IPS-20b (cell line): ENCODE measurements around the gene FOXP1.
A peak's percentile ranks its signal among the peaks of the same experiment; 100 is the strongest.

Experiments
- H3K27ac ChIP-seq: one replicate; pipeline ENCODE4 v1.5.1; 2013; ENCODE audit warnings: low read length
- H3K27me3 ChIP-seq: 2 replicates; pipeline ENCODE4 v1.6.1; 2013; ENCODE audit warnings: mild to moderate bottlenecking, low read length, inconsistent platforms; ENCODE audit not compliant: insufficient read depth
- H3K36me3 ChIP-seq: 2 replicates; pipeline ENCODE4 v1.6.1; 2013; ENCODE audit warnings: low read depth, mild to moderate bottlenecking, inconsistent platforms, low read length, moderate library complexity; ENCODE audit not compliant: insufficient read depth
- H3K4me1 ChIP-seq: 2 replicates; pipeline ENCODE4 v1.6.1; 2013; ENCODE audit warnings: mild to moderate bottlenecking, control low read depth, inconsistent platforms, low read length, moderate library complexity; ENCODE audit not compliant: insufficient read depth
- H3K4me3 ChIP-seq: 2 replicates; pipeline ENCODE4 v1.5.1; 2013; ENCODE audit warnings: mild to moderate bottlenecking, low read length, inconsistent platforms
- H3K9ac ChIP-seq: 2 replicates; pipeline ENCODE4 v1.6.1; 2013; ENCODE audit warnings: low read depth, mild to moderate bottlenecking, inconsistent platforms, low read length, moderate library complexity
- H3K9me3 ChIP-seq: 2 replicates; pipeline ENCODE4 v1.6.1; 2013; ENCODE audit warnings: mild to moderate bottlenecking, low read depth, low read length, inconsistent platforms; ENCODE audit not compliant: insufficient read depth

FOXP1 gene

GRCh38 chr3:71253169-71253568, 330.4 kb downstream of the FOXP1 start:
- H3K9ac ChIP-seq, result no peak overlapping the region
- no peaks in the 10 kb centered on the region for H3K9me3 ChIP-seq
- H3K4me1 ChIP-seq, result no peaks in the 10 kb centered on the region; the same call in none of the 2 replicates
- no peaks in the 10 kb centered on the region for H3K36me3 ChIP-seq
- H3K27ac ChIP-seq, result no peak overlapping the region
- H3K4me3 ChIP-seq, result no peak overlapping the region
- H3K27me3 ChIP-seq, result no peaks in the 10 kb centered on the region

- no peak overlapping the region for H3K9ac ChIP-seq
- no peak overlapping the region for H3K27ac ChIP-seq
- H3K9me3 ChIP-seq, result no peaks in the 10 kb centered on the region
- H3K36me3 ChIP-seq, result no peaks in the 10 kb centered on the region
- H3K4me3 ChIP-seq, result no peak overlapping the region
- H3K4me1 ChIP-seq, result peaks cover under 1% of the 10 kb centered on the region
- H3K27me3 ChIP-seq, result no peaks in the 10 kb centered on the region
These were observed 331.1 kb downstream of the FOXP1 start for GRCh38 chr3:71252466-71252865.

DNA sequence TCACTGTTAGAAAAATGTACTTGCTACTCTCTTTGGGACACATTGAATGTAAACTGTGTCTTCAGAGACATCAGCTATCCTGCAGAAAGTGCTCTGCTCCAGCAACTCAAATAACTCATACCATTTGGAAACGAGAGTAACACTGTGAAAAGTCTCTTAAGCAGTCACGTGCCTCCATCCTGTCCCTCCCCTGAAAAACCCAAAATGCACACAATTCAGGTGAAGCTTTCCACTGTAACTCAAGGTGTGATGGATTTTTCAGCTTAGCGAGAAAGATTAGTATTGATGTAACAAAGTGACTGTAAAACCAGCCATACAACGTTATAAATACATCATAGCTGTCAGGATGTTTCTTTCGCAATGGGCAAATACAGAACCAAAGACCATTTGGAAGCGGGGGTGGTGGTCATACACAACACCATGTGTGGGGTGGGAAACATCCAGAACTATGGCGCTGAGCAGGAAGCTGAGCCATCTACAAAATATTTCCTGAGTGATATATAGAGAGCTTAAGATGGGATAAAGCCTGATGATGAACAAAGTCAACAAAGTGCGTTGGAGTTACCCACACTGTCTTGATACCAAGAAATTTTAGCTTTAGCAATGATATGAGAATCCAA, 332.3 kb downstream of the FOXP1 start:
- H3K27ac ChIP-seq, result no peak overlapping the region
- H3K9me3 ChIP-seq, result no peaks in the 10 kb centered on the region
- no peak overlapping the region for H3K4me3 ChIP-seq
- H3K4me1 ChIP-seq, result peaks cover 11% of the 10 kb centered on the region
- H3K27me3 ChIP-seq, result no peaks in the 10 kb centered on the region
- H3K36me3 ChIP-seq, result no peaks in the 10 kb centered on the region
- H3K9ac ChIP-seq, result no peak overlapping the region

- no peak overlapping the region for H3K4me3 ChIP-seq
- H3K27ac ChIP-seq, result no peak overlapping the region
- H3K9ac ChIP-seq, result no peak overlapping the region
- no peaks in the 10 kb centered on the region for H3K36me3 ChIP-seq
- no peaks in the 10 kb centered on the region for H3K9me3 ChIP-seq
- no peaks in the 10 kb centered on the region for H3K27me3 ChIP-seq
- H3K4me1 ChIP-seq, result peaks cover 23% of the 10 kb centered on the region
These were observed 333.5 kb downstream of the FOXP1 start for GRCh38 chr3:71250026-71250425.

GRCh38 chr3:71247958-71248335, 335.6 kb downstream of the FOXP1 start:
- Histone ChIP-seq H3K36me3 (no peaks in the 10 kb centered on the region), H3K4me3 (no peak overlapping the region), H3K4me1 (peaks cover 44% of the 10 kb centered on the region), H3K27me3 (no peaks in the 10 kb centered on the region), H3K9ac (no peak overlapping the region), H3K27ac (no peak overlapping the region), H3K9me3 (no peaks in the 10 kb centered on the region)

- H3K27ac ChIP-seq, result no peak overlapping the region
- no peaks in the 10 kb centered on the region for H3K9me3 ChIP-seq
- H3K27me3 ChIP-seq, result no peaks in the 10 kb centered on the region
- peaks cover 47% of the 10 kb centered on the region for H3K4me1 ChIP-seq
- H3K36me3 ChIP-seq, result no peaks in the 10 kb centered on the region
- no peak overlapping the region; the same call in 1 of the 2 replicates for H3K9ac ChIP-seq
- no peak overlapping the region for H3K4me3 ChIP-seq
These were observed 336.1 kb downstream of the FOXP1 start for GRCh38 chr3:71247221-71247957.

DNA sequence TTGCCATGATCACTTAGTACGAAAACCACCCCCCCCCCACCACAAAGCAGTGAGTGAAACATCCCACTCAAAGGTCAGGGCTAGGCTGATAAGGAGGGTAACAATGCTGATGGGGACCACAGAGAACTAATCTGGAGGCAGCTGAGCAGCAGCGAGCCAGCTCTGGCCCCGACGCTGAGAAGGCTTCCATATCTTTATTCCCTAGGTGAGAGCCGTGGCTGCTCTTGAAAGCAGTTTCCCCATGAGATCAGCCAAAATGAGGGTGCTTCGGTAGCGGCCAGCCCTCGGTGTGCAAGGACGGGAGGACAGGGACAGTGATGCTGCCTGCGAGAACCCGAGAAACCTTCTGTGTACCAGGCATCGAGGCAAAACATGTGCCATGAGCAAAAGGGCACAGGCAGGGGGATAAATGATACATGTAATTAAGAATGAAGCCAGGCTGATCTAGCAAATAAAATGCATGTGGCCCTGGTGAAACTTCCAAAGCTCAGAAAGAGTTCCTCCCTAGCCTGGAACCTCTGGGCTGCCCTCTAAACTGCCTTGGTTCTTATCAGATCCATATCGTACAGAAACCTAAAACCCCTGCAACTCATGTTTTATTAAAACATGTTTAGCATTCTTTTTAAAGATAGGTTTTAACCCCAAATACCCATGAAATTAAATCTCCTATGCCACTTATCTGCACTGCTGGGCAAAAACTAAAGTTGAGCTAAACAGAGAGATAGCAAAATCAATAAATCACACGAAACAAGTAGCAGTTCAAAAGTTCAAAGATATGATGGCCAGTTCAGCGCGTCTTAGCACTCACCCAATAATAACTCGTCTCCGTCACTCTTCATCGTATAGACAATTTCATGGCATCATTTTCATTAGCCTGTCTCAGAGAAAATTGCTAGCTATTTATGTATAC, 337.3 kb downstream of the FOXP1 start:
- no peak overlapping the region for H3K27ac ChIP-seq
- peak overlapping the region; percentile 54; the same call in 1 of the 2 replicates for H3K9ac ChIP-seq
- H3K36me3 ChIP-seq, result no peaks in the 10 kb centered on the region
- H3K9me3 ChIP-seq, result no peaks in the 10 kb centered on the region
- H3K4me3 ChIP-seq, result no peak overlapping the region
- no peaks in the 10 kb centered on the region for H3K27me3 ChIP-seq
- H3K4me1 ChIP-seq, result peaks cover 59% of the 10 kb centered on the region

DNA sequence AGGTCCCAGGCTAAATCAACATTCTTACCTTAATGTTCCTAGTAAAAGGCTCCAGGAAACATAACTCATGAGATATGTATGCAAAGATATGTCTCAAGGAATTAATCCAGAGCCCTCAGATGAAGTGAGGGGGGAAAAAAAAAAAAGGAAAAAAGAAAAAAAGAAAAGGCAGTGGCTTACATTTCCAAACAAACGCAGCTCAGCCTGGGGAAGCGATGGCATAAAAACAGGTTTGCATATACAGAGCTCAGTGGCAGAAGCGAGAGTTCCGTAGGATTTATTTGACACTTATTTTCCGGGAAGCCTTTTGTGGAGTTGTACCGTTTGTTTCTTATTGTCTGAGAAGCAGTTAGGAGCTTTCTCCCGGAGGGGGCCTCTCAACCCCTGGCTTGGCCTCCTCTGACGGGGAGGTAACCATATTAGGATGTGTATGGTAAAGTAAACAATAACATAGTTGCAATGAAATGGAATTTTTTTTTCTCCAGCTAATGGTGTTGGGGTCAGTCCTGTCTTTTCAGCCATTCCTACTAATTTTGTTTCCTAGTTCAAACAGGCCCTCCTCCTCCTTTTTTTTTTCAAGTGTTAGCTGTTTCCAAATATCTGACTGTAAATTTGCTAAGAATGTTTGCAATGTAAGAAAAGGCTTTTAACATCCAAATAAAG, 338.6 kb downstream of the FOXP1 start:
- peaks cover 60% of the 10 kb centered on the region for H3K4me1 ChIP-seq
- H3K9ac ChIP-seq, result peak overlapping the region; percentile 57; the same call in 1 of the 2 replicates
- peak overlapping the region; percentile 13 for H3K27ac ChIP-seq
- no peaks in the 10 kb centered on the region for H3K9me3 ChIP-seq
- no peaks in the 10 kb centered on the region for H3K27me3 ChIP-seq
- peak overlapping the region; percentile 45; the same call in 1 of the 2 replicates for H3K4me3 ChIP-seq
- no peaks in the 10 kb centered on the region for H3K36me3 ChIP-seq

- peak overlapping the region; percentile 13 for H3K27ac ChIP-seq
- H3K4me3 ChIP-seq, result peak overlapping the region; percentile 45; the same call in 1 of the 2 replicates
- no peaks in the 10 kb centered on the region for H3K36me3 ChIP-seq
- H3K27me3 ChIP-seq, result no peaks in the 10 kb centered on the region
- no peaks in the 10 kb centered on the region for H3K9me3 ChIP-seq
- peak overlapping the region; percentile 57; the same call in 1 of the 2 replicates for H3K9ac ChIP-seq
- H3K4me1 ChIP-seq, result peaks cover 60% of the 10 kb centered on the region
These were observed 339.2 kb downstream of the FOXP1 start for GRCh38 chr3:71244153-71244825.

DNA sequence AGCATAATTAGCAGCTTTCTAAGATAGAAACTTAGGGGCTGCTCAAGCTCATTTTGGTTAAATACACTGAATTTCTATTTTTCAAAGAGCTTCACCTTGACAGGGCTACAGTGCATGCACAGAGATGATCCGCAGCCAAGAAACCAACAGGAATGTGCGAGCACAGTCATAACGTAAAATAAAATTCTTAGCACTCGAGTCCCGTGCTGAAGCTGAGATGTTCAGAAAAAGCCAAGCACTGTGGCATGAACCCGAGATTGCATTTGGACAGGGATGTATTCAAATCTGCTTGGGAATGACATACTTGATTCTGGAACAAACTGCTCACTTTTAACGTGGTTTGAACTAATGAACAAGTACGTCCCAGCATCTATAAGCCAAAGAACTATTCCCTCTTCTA, 340.3 kb downstream of the FOXP1 start:
- H3K4me3 ChIP-seq, result no peak overlapping the region
- H3K9ac ChIP-seq, result peak overlapping the region; percentile 19; the same call in 1 of the 2 replicates
- H3K27me3 ChIP-seq, result no peaks in the 10 kb centered on the region
- no peaks in the 10 kb centered on the region for H3K36me3 ChIP-seq
- H3K4me1 ChIP-seq, result peaks cover 60% of the 10 kb centered on the region
- no peak overlapping the region for H3K27ac ChIP-seq
- no peaks in the 10 kb centered on the region for H3K9me3 ChIP-seq
